Dendritic cell treated with granulocyte-macrophage colony-stimulating factor and Interleukin-4, amounts not matched to agents 40 ng/mL and 50 ng/mL, for 4 days (primary cell): ENCODE data around the gene PBX1.

Experiments used
- H3K27ac Mint-ChIP-seq: one replicate; pipeline ENCODE4 v1.8.0; 2022; ENCODE audit warnings: mild to moderate bottlenecking, mixed read lengths
- H3K27me3 Mint-ChIP-seq: one replicate; pipeline ENCODE4 v1.8.0; 2022; ENCODE audit warnings: mild to moderate bottlenecking, mixed read lengths
- H3K36me3 Mint-ChIP-seq: one replicate; pipeline ENCODE4 v1.8.0; 2022; ENCODE audit warnings: low read depth, mixed read lengths
- H3K4me1 Mint-ChIP-seq: one replicate; pipeline ENCODE4 v1.8.0; 2022; ENCODE audit warnings: low read depth, mixed read lengths
- H3K4me3 Mint-ChIP-seq: one replicate; pipeline ENCODE4 v1.8.0; 2022; ENCODE audit warnings: mild to moderate bottlenecking, moderate library complexity, mixed read lengths
- H3K9me3 Mint-ChIP-seq: one replicate; pipeline ENCODE4 v1.8.0; 2022; ENCODE audit warnings: mixed read lengths
- intact Hi-C: fragments of 100-400 bp; cut with micrococcal nuclease; formaldehyde crosslinking; loops from one replicate; pipeline ENCODE4 v1.15.0; 2022

PBX1 gene

DNA sequence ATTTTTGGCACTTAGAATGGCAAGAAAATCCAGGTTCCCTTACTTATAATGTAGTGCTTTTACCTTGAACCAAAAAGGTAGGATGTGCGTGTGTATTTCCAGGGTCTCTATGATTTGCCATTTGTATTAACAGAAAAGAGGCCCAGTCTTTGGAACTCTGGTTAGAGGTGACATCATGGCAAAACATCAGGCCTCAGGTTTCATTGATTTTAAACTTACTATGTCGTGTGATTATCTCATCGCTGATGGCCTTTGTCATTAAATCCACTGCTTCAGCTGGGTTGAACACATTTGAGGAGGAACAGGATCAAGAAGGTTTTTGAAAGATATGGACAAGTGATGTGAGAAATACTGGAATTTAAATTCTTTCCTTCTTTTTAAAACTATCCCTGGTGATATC, 95.2 kb downstream of the PBX1 start:
- Mint-ChIP-seq H3K4me1 (peaks cover 14% of the 10 kb centered on the region), H3K27ac (no peak overlapping the region), H3K9me3 (no peaks in the 10 kb centered on the region), H3K27me3 (peaks cover 30% of the 10 kb centered on the region), H3K36me3 (no peaks in the 10 kb centered on the region), H3K4me3 (no peak overlapping the region)
- intact Hi-C loops, result no loop called here

DNA sequence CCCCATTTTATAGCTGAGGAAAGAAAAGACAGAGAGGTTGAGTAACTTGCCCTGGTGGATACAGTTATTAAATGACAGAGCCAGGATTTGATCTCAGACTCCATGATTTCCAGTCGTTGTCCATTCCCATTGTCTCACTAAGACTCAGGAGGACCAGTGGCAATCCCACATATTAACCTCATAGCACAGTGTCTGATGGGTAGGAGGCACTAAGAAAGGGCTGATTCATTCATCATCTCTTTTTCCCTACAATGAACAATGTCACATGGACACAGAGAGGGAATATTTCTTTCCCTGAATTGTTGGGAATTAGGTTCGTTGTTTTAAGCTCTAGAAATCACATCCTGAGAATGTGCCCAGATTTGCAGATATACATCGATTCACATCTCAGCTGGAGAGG, 99.9 kb downstream of the PBX1 start:
- Mint-ChIP-seq H3K9me3 (no peaks in the 10 kb centered on the region), H3K27me3 (peaks cover 32% of the 10 kb centered on the region)
- intact Hi-C loops, result no loop called here

DNA sequence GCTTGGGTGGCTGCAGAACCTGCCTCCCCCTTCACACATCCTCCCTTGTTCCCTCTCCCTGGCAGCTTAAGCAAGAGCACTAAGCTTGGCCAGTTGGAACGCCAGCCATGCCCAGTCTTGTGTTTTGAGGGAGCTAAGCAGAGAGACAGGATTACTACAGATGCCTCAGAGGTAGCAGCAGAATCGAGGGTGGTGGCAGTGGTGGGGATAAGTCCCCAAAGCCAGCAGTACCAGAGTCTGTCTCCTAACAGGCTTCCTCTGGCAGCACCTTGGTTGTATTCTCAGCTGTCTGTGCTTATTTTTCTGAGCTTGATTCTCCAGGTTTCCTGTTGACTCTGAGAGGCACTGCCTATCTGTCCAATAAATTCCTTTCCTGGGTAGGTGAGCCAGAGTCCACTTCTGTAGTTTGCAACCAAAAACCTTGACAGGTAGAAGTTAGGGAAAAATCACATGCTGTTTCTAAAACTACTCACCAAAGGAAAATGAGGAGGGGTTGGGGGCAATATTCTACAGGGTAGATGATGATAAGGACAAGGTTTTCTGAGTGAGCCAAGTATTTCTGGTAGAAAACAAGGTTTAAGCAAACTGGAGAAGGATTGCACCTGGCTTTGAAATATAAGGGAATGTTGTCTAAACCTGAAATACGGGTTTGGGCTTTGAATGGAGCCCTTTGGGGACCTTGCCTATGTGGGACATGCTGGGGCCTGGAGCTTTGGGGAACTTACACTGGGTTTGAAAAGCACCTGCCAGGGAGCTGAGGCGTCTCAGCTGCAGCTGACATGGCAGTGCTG, 100.8 kb downstream of the PBX1 start:
- Mint-ChIP-seq H3K9me3 (no peaks in the 10 kb centered on the region), H3K27ac (no peak overlapping the region)
- intact Hi-C loops, result no loop called here

More for the DNA sequence above, 99.9 kb downstream of the PBX1 start:
- Mint-ChIP-seq H3K36me3 (no peaks in the 10 kb centered on the region), H3K4me1 (peaks cover 12% of the 10 kb centered on the region), H3K27ac (no peak overlapping the region), H3K4me3 (no peak overlapping the region)

DNA sequence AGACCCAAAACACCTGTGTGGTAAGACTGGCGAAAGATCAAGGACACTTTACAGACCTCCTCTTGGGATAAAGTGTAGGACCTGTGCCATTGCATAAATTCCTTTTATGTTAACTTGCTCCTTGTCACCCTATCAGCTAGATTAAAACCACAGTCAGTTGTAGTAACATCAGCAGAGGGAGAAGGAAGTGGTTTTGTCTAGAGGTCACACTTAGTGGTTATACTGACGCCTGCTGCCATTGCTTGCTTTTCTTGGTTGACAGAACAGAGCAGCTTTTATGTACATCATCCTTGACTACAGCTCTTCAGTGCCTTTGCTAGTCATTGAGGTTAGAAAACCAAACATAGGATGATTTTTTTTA, 101.4 kb downstream of the PBX1 start:
- Mint-ChIP-seq H3K27ac (no peak overlapping the region), H3K9me3 (no peaks in the 10 kb centered on the region), H3K4me1 (peaks cover 12% of the 10 kb centered on the region), H3K36me3 (no peaks in the 10 kb centered on the region), H3K27me3 (peaks cover 32% of the 10 kb centered on the region), H3K4me3 (no peak overlapping the region)
- intact Hi-C loops, result no loop called here

More for the DNA sequence above, 100.8 kb downstream of the PBX1 start:
- Mint-ChIP-seq H3K4me3 (no peak overlapping the region), H3K36me3 (no peaks in the 10 kb centered on the region), H3K27me3 (peaks cover 32% of the 10 kb centered on the region), H3K4me1 (peaks cover 12% of the 10 kb centered on the region)

DNA sequence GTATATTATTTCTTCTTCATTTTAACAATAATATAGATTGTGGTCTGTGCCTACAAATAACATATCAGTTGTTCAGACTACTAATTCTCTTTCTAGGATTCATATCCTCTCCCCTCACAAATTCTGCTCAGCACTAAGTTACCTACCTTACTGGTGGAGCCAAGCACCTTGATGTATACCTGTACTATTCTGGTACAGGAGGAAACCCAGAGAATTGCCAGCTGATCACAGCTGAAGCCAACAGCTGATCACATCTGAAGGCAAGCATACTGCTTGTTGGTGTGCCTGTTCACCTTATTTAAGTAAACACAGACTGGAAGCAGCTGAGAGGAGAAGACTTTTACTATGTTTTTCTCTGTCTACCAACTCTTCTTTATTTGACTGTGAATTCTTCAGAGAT, 101.8 kb downstream of the PBX1 start:
- Mint-ChIP-seq H3K4me1 (peaks cover 12% of the 10 kb centered on the region), H3K27ac (no peak overlapping the region), H3K4me3 (no peak overlapping the region), H3K27me3 (peaks cover 31% of the 10 kb centered on the region), H3K36me3 (no peaks in the 10 kb centered on the region), H3K9me3 (no peaks in the 10 kb centered on the region)
- intact Hi-C loops, result no loop called here

DNA sequence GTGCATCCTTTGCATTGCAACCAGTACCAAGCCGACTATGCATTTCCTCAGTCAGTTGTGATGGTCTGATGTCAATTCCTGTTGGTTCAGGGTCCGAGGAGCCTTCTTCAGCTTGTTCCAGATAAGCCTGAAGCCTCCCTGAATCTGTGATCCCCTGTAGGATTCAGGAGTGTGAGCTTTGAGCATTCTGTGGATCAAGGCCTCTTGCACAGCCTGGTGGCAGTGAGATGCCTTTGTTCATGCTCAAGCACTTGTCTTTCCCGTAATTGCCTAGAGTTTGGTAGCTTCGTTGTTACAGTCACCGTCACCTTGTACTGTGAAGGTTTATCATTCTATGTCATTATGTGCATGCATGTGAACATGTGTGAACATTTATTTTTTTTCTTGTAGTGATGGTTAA, 103.5 kb downstream of the PBX1 start:
- Mint-ChIP-seq H3K36me3 (no peaks in the 10 kb centered on the region), H3K27me3 (peaks cover 30% of the 10 kb centered on the region), H3K4me3 (no peak overlapping the region), H3K9me3 (no peaks in the 10 kb centered on the region), H3K4me1 (peaks cover 6% of the 10 kb centered on the region), H3K27ac (no peak overlapping the region)
- intact Hi-C loops, result no loop called here

DNA sequence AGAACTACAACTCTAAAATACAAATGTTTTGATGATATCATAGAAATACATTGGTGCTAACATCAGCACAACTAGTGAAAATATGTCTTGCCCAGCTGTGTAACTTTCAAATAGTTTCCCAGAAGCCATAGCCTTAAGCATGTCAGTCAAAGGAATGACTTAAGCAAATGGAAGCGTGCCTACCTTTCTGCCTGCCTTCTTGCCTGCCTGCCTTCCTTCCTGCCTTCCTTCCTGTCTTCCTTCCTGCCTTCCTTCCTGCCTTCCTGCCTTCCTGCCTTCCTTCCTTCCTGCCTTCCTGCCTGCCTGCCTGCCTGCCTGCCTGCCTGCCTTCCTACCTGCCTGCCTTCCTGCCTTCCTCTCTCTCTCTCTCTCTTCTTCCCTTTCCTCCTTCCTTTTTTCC, 104.0 kb downstream of the PBX1 start:
- Mint-ChIP-seq H3K36me3 (no peaks in the 10 kb centered on the region), H3K4me3 (no peak overlapping the region), H3K27ac (no peak overlapping the region), H3K27me3 (peaks cover 27% of the 10 kb centered on the region), H3K9me3 (no peaks in the 10 kb centered on the region), H3K4me1 (peaks cover 6% of the 10 kb centered on the region)
- intact Hi-C loops, result no loop called here

DNA sequence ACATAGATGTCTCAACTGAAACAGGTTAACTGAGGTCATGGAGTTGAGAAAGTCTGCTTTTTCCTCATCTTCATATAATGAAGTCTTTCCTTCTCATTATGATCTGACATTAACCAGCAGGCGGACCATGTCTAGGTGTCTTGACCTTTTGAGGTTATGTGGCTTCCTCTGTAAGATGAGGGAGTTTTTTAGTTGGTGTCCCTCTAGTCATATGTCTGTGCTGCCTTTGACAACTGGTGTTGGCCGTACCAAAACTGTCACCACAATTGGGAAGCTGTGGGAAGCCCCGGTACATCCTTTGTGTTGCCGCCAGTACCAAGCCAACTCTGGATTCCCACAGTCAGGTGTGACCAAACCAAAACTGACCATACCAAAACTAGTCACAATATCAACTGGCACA, 105.1 kb downstream of the PBX1 start:
- peaks cover under 1% of the 10 kb centered on the region for H3K9me3 Mint-ChIP-seq
- intact Hi-C loops, result no loop called here
- peaks cover 26% of the 10 kb centered on the region for H3K27me3 Mint-ChIP-seq
- H3K36me3 Mint-ChIP-seq, result no peaks in the 10 kb centered on the region
- H3K27ac Mint-ChIP-seq, result no peak overlapping the region
- H3K4me3 Mint-ChIP-seq, result no peak overlapping the region
- peaks cover 6% of the 10 kb centered on the region for H3K4me1 Mint-ChIP-seq

DNA sequence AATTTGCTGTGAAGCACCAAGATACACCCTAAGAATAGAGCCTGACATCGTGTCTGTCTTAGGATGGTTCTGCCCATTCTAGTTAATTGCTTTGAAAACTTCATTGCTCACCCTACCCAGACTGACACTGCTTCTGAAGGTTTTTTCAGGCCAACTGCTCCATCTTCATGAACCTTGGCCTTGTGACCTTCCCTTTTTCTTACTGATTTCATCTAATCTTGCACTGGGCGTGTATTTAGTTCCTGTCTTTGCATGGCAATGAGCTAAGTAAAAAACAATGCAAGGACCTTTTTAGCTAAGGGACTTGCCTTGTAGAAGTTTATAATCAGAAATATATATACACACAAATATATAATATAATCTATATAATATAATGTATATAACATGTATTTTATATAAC, 108.0 kb downstream of the PBX1 start:
- Mint-ChIP-seq H3K36me3 (no peaks in the 10 kb centered on the region), H3K4me1 (no peaks in the 10 kb centered on the region), H3K4me3 (no peak overlapping the region), H3K27ac (no peak overlapping the region), H3K9me3 (peaks cover 8% of the 10 kb centered on the region), H3K27me3 (peaks cover 6% of the 10 kb centered on the region)
- intact Hi-C loops, result no loop called here

DNA sequence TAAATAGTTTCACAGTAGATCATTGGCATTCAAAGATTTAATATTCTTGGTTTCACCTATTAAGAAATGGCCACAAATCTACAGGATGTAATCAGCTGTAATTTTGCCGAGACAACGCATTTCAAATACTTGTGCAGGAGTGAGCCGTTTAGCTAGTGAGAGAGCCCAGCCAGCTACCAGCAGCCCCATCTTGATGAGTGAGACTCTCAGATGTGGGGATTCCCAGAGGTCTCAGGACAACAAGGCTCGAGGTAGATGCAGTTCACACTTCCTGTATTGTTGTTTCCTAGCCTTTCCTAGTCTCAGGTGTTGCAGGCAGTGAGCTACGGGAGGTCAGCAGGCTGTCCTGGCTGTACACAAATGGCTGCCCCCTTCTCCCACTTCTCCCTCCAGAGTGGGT, 108.6 kb downstream of the PBX1 start:
- peaks cover 8% of the 10 kb centered on the region for H3K9me3 Mint-ChIP-seq
- peaks cover 8% of the 10 kb centered on the region for H3K27me3 Mint-ChIP-seq
- no peak overlapping the region for H3K27ac Mint-ChIP-seq
- H3K4me3 Mint-ChIP-seq, result no peak overlapping the region
- H3K4me1 Mint-ChIP-seq, result no peaks in the 10 kb centered on the region
- H3K36me3 Mint-ChIP-seq, result no peaks in the 10 kb centered on the region
- intact Hi-C loops, result no loop called here

DNA sequence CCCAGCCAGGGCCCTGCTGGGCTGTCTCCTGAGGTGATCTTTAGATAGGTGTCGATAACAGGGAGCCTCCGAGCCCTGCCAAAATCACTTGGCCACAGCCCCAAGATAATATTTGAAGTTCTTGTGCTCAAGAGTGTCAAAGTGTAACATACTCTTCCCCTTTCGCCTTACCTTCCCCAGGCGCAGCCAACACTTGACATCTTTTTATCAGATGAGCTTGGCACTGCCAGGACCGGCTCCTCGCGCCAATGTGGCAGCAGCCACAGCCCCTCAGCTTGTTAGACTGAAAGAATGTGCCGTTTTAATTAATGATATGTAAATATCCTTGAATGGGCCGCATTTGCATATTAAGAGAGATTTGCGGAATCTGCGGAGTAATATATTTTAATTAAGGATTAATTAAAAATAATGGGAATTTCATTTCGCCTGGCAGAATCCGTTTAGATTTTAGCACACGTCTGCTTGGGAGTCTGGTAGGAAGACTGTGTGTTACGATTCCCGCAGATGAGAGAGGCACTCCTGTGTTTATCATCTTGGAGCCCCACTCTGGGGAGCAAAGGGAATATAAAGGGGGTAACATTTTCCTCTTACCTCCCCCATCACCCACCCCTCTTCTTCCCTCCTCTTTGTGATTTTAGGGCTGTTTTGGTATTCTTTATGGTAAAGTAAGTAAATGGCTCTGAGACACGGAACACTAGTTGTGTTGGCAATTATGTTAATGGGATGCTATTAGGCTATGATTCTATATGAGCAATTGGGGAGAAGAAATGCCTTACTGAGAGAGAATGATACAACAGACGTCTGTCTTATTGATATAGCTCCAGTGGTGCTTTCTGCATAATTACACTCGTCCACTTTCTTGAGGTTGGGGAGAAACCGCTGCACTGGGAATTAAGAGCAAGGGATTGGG, 109.8 kb downstream of the PBX1 start:
- Mint-ChIP-seq H3K36me3 (no peaks in the 10 kb centered on the region), H3K27ac (no peak overlapping the region), H3K9me3 (peaks cover 8% of the 10 kb centered on the region), H3K4me1 (no peaks in the 10 kb centered on the region), H3K27me3 (peaks cover 7% of the 10 kb centered on the region), H3K4me3 (no peak overlapping the region)
- intact Hi-C loops, result no loop called here

DNA sequence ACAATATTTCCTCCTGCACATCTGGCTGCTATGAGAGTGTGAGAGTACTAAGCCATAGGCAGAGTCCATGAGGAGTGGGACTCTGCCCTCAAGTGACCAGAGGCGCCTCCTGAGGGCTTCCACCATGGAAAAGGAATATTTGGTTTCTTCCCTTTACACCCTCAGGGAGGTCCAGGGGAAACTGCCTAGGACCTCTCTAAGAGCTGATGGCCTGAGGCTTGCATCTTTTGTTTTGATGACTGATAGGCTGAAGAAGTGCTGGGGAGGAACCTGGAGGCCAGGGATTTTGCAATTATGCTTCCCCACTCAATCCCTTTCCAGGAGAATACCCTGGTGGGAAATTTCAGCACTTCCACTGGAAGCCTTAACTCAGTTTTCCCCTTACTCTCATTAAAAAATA, 111.0 kb downstream of the PBX1 start:
- Mint-ChIP-seq H3K27me3 (peaks cover 6% of the 10 kb centered on the region), H3K9me3 (peaks cover 8% of the 10 kb centered on the region), H3K36me3 (no peaks in the 10 kb centered on the region), H3K4me3 (no peak overlapping the region), H3K27ac (no peak overlapping the region), H3K4me1 (no peaks in the 10 kb centered on the region)
- intact Hi-C loops, result no loop called here

DNA sequence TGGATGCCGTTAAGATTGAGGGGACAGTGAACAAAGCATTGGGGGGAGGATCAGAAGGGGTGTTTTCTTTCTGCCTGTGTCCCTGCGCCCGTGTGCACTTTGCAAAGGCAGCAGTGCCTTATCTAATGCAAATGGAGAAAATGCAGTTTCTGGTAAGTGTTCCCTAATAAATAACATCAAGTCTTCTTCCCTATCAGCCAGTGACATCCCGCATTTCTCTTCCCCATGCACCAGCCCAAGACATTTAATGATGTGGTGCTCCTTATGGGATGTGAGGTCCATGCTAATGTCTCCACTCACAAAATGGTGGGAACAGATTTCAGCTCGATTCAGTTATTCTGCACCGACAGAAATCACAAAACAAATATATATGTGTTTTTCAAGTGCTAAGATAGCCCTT, 111.8 kb downstream of the PBX1 start:
- Mint-ChIP-seq H3K27me3 (peaks cover 5% of the 10 kb centered on the region), H3K4me3 (no peak overlapping the region), H3K27ac (no peak overlapping the region), H3K4me1 (no peaks in the 10 kb centered on the region), H3K36me3 (no peaks in the 10 kb centered on the region), H3K9me3 (peaks cover 8% of the 10 kb centered on the region)
- intact Hi-C loops, result no loop called here

DNA sequence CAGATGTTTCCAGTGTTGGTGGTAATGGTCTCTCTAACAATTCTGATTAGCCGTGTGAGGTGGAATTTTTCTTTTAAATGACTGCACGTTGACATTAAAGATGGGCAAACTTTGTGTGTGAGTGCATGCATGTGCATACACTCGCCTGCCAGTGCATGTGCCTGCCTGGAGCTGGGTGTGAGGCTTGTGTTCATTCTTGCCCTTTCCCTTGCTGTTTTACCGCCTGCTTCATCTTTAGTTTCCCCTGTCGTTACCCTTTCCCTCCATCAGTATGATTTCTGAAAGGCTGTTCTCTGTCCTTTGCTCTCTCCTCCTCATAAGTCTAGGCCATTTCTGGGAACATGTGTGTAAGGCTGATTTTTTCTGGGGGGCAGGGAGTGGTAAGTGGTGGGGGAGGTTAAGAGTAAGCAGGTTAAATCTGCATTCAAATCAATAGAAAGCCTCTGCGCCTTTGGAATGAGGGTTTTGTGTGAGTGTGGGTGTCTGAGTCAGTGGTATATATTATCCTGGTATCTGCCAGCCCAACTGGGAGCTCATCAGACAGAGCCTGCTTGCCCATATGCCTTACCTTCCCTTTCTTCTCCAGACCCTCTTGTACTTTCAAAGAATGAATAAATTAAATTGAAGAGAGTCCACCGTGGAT, 112.5 kb downstream of the PBX1 start:
- H3K27ac Mint-ChIP-seq, result no peak overlapping the region
- no peak overlapping the region for H3K4me3 Mint-ChIP-seq
- peaks cover 8% of the 10 kb centered on the region for H3K9me3 Mint-ChIP-seq
- no peaks in the 10 kb centered on the region for H3K36me3 Mint-ChIP-seq
- intact Hi-C loops, result no loop called here
- no peaks in the 10 kb centered on the region for H3K4me1 Mint-ChIP-seq
- peaks cover 4% of the 10 kb centered on the region for H3K27me3 Mint-ChIP-seq
